DMS114 treated with DMSO at 0.1 percent for 48 hours (cell line): ENCODE measurements around the gene GOLGA1.
"Not testable (repeated sequence)": the region's sequence is repeated elsewhere in the genome, so short reads cannot be mapped to it uniquely, and the experiment has no call there.

ENCODE experiments used
- DNase-seq: peaks from one replicate; lab custom pipeline; 2025; ENCODE audit not compliant: unreplicated experiment; lab: John Stamatoyannopoulos, UW

Gene GOLGA1

DNA sequence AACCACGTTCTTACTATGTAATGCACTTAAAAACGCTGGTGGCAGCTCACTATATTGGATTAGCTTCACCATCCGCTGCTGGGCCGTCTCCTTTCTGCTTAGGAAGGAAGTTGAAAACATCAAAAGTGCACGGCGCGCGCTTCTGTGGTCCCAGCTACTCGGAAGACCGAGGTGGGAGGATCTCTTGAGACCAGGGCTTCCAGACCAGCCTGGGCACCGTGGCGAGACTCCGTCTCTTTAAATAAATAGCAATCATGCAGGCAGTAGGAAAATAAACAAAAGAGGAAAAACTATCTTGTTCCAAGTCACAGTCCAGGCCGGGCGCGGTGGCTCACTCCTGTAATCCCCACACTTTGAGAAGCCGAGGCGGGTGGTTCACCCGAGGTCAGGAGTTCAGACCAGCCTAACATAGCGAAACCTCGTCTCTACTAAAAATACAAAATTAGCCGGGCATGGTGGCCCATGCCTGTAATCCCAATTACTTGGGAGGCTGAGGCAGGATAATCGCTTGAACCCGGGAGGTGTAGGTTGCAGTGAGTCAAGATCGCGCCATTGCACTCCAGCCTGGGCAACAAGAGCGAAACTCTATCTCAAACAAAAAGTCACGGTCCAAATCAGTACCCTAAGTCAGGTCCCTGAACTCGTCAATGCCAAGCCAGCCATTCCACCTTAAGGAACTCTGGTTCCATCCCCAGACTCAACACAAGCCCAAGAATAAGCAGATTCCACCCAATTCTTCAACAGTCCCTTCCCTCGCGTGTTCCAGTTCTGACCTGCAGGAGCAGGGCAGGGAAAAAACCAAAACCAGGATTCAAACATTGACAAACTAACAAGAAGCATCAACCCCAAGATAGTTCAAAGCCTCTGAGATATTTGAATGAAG, 1.0 kb upstream of the GOLGA1 start:
- DNase-seq, result peak; percentile 15

DNA sequence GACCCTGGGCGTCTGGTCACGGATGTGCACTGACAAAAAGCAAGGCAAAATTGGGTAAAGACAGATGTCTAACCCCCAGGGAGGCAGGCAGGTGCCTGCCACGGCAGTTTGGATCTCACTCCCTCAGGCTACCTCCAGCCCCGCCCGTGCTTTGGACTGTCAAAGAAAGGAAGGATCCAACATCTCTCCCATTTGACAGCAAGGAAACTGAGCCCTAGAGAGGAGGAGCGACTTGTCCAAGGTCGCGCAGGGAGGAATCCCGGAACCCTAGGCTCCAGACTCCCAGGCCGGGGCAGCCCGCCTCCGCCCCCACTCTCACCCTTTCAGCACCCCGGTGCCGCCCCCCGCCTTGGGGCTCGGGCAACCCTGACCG, 376 bp downstream of the GOLGA1 start:
- DNase-seq, result no peak

DNA sequence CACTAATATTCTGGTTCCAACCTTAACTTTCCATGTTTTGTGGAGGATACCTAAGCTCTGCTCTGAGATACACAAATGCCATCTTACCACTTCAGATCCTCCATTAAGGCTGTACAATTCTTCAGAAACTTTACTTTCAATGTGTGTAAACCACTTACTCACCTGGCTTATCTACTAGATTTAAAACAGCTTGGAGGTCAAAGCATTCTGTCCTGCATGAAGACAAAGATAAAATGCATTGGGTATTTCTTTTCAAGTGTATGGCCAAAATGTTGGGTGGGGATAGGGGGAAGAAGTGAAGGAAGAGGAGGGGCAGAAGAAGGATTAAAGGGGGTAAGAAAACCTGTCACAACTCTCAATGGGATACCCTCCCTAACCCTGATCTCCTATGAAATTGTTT, 939 bp downstream of the GOLGA1 start:
- DNase-seq, result no peak

GRCh38 chr9:124934290-124934689, 6.6 kb downstream of the GOLGA1 start:
- no peak for DNase-seq

DNA sequence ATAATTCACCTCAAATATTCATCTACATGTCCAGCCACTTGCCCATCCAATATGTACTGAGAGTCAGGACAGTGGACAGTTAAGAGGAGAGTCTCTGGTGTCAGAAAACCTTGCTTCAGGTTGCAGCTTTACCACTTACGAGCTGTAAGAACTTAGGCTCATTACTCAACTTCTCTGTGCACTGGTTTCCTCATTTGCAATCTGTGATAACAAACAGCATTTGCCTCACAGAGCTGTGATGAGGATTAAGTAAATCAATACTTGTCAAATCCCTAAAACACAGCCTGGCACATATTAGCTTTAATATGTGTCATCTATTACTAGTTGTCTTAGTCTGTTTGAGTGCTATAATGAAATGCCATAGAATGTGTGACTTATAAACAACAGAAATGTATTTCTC, 8.6 kb downstream of the GOLGA1 start:
- no peak for DNase-seq

DNA sequence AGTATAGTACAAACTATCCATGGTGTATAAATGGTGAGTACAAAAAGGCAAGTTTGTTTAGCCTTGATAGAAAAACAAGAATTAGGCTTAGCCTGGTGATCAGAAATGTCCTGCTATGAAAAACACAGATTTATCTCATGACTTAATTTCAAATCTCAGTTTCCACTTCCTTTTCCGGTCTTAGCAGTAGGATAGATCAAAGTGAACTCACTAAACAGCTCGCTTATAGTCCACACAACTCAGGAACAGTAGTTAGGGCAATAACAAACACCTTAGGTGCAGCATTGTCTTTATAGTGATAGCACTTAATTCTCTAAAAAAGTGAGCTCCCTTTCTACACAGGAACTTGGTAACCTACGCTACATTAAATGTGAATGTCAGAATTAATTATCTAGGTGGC, 11.4 kb downstream of the GOLGA1 start:
- DNase-seq, result no peak

GRCh38 chr9:124928116-124928515, 12.8 kb downstream of the GOLGA1 start:
- DNase-seq, result no peak

DNA sequence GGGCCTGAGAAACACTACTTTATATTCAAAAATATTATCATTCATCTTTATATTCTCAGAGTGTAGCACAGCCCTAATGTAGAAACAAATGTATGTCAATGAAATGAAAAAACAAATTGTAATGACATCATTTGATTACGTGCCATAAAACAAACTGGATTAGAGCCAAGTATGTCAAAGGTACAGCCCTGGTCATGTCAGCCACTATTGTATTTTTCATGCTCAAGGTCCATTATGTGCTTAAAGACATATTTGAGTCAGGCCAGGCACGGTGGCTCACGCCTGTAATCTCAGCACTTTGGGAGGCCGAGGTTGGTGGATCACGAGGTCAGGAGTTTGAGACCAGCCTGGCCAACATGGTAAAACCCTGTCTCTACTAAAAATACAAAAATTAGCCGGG, 20.5 kb downstream of the GOLGA1 start:
- DNase-seq, result not testable (repeated sequence)

- no peak for DNase-seq
These were observed 26.0 kb downstream of the GOLGA1 start for GRCh38 chr9:124914753-124915405.

- no peak for DNase-seq
These were observed 27.5 kb downstream of the GOLGA1 start for GRCh38 chr9:124913378-124913777.

DNA sequence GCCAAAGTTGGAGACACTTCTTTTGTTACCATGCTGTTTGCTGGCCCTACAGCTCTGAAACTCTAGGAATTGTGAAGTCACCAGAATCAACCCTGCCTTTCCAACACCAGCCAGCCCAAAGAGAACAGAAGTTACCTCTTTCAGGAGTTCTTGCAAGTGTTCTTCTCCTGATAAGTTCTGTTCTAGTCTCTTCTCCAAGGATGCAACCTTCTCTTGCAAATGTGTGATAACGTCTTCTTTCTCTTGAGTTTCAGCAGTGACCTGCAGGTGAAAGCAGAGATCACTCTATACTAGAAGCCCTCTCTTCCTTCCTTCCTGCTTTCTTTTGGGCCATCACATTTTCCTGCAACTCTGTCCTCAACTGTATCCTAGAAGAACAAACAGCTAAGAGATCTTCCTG, 29.1 kb downstream of the GOLGA1 start:
- DNase-seq, result no peak

GRCh38 chr9:124908098-124908497, 32.8 kb downstream of the GOLGA1 start:
- no peak for DNase-seq

DNA sequence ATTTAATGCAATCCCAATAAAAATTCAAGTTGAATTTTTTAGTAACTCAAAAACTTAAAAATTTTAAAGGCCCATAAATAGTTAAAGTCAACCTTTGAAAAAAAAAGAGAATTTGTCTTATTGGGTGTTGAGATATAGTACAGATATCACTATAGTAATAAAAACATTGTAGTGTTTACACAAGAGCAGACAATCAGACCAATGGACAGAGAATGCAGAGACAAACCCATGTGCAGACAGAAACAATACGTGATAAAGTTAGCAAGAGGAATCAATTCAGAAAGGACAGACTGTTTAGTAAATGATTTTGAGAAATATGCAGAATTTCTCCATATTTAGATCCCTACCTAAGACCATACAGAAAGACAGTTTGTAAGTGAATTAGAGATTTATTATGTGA, 33.9 kb downstream of the GOLGA1 start:
- no peak for DNase-seq

DNA sequence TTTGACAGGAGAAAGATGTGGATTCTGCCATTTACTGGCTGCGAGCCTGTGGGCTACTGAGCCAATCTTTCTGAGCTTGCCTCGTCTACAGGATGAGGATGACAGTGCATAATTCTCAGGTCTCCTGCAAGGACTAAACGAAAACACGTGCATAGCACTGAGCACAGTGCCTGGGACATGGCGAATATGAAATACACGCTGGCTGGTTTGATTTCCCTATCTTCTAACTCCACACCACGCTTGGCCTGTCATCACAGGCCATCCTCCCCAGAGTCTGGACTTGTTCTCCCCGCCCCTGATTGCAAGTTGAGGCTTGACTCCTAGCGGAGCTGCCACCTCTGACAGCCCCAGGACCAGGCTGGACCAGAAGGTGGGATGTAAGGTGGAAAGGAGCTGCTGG, 41.0 kb downstream of the GOLGA1 start:
- no peak for DNase-seq

- no peak for DNase-seq
These were observed 43.1 kb downstream of the GOLGA1 start for GRCh38 chr9:124897570-124898460.

- peak; percentile 15 for DNase-seq
These were observed 46.1 kb downstream of the GOLGA1 start for GRCh38 chr9:124894741-124895170.

DNA sequence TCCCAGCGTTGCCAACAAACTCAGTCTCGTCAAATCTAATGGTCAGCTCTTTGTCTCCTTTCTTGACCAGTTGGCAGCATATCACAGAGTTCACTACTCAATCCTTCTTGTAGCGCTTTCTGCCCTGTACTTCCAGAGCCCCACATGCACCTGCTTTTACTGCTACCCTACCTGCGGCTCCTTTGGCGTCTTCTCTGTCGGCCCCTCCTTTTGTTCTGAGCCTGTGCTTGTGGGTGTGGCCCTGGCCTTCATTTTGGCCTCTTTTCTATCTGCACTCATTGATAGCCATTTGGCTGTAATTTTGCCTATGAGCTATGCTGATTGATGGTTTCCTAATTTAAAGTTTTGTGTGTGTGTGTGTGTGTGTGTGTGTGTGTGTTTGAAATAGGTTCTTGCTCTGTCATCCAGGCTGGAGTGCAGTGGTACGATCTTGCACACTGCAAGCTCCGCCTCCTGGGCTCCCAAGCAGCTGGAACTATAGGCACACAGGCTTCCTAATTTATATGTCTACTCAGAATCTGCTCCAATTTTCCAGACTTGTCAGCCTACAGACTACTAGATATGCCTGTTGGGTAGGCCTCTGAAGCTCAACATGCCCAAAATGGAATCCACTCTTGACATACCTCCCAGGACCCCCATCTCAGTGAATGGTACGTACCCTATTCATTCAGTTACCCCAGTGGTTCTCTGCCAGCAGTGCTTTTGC, 46.7 kb downstream of the GOLGA1 start:
- no peak for DNase-seq

- no peak for DNase-seq
These were observed 50.7 kb downstream of the GOLGA1 start for GRCh38 chr9:124890179-124890578.

GRCh38 chr9:124889006-124889405, 51.9 kb downstream of the GOLGA1 start:
- DNase-seq, result no peak

GRCh38 chr9:124887832-124888231, 53.1 kb downstream of the GOLGA1 start:
- no peak for DNase-seq
